ENCODE data around the gene IRF1.
"Not testable (repeated sequence)": the region's sequence is repeated elsewhere in the genome, so short reads cannot be mapped to it uniquely, and the experiment has no call there.

The IRF1 gene

DNA sequence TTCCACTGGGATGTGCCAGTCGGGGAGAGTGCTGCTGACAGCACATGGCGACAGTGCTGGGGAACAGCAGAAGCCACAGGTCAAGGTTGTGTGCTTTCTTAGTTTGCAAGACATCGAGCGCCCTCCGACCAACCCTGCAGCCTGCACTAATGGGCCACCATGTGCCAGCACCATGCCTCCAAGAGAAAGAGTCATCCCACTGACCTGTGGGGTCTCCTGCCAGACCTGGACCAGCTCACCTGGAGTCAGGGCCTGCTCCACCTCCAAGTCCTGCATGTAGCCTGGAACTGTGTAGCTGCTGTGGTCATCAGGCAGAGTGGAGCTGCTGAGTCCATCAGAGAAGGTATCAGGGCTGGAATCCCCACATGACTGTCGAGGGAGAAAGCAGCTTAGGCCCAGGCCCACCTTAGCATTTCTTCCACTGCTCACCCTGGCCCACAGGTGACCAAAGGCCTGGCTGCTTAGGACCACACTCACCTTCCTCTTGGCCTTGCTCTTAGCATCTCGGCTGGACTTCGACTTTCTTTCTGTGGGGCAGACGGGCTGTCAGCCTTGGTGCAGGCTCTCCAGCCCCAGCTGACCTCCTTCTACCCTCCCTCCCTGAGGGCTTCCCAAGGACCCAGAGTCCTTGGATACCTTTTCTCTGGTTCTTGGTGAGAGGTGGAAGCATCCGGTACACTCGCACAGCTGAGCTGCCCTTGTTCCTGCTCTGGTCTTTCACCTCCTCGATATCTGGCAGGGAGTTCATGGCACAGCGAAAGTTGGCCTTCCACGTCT, 4.1 kb downstream of the IRF1 start:
- DNase-seq (ENCODE audit: low read depth), result no peak

DNA sequence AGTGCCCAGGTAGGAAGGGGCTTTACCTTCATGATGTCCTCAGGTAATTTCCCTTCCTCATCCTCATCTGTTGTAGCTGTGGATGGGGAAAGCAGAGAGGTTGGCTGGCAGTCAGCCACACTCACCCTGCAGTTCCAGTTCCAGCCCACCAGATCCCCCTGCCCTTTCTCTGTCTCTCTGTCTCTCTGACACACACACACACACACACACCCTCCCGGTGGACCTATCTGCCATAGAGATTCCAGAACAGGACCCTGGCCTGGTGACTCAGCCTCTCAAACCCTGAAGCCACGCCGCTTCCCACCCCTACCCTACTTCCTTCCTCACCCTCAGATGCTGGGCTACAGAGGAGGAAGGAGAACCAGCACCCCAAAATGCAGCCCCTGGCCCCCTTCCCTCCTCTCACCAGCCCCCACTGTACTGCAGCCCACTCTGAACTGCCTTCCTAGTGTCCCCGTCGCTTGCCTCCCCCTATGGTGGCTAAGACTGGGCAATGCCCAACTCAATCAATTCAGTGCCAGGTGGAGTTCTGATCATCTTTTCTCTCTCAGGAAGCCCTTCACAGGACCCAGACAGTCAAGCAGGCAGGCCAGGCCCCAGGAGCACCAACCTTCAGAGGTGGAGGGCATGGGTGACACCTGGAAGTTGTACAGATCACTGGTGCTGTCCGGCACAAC, 4.8 kb downstream of the IRF1 start:
- no peak for DNase-seq (ENCODE audit: low read depth)

DNA sequence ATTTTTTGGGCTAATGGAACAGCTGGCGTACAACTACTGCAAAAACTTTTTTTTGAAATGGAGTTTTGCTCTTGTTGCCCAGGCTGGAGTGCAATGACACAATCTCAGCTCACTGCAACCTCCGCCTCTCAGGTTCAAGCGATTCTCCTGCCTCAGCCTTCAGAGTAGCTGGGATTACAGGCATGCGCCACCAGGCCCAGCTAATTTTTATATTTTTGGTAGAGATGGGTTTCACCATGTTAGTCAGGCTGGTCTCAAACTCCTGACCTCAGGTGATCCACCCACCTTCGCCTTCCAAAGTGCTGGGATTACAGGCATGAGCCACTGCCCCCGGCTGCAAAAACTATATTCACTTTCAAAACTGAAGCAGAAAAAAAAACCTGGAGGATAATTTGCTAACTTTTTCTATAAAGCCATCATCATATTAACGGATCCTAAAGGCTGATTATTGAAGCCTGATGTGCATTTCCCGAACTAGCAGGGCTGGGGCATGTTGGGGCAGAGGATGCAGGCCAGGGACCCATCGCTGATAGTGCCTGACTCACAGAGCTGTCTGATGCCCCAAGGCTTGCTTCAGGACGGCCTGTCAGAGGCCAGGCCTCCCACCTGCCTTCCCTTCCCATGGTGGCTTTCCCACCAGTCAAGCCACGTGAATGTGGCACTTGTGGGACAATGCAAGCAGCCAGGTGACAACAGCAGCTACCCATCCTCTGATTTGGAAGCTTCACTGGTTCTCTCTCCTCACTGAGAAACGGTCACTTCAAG, 5.5 kb downstream of the IRF1 start:
- DNase-seq (ENCODE audit: low read depth), result not testable (repeated sequence)

DNA sequence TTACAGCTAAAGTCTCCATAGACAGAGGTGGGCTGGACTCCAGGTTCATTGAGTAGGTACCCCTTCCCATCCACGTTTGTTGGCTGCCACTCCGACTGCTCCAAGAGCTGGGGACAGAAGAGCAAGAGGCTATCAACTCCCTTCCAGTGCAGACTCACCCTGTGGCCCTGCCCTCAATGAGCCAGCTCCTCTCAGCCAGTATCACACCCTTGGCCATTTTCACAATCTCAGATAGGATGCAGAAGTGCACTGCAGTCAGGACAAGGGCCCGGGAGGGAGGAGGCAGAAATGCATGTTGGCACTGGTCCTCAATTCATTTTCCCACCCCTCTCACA, 6.2 kb downstream of the IRF1 start:
- no peak for DNase-seq (ENCODE audit: low read depth)

DNA sequence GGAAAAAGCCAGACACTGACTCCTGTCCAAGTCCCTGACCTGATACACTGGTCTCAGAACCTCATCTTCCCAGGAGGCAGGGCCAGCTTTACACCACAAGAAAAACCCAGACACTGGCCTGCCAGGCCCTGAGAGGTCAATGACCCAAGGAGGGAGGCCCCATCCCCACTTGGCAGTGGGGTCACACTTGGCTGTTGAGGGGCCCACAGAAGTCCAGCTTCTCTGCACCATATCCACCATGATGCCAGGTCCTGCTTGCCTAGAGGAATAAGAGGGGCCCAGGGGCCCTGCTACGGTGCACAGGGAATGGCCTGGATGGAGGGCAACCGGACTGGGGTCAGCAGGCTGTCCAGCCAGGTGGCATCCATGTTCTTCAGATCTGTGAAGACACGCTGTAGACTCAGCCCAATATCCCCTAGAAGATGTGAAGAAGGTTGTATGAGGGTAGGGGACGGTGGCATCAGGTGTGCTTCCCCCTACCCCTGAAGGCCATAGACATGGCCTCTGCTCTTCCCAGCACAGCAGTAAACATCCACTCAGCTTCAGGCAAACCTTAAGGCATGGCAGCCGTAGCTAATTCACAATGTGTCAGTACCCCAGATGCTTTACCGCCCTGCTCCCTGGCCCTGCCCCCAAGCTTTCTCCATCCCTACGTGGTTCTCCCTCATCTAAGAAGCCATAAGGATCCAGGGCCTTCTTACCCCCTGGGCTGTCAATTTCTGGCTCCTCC, 6.7 kb downstream of the IRF1 start:
- no peak for DNase-seq (ENCODE audit: low read depth)

DNA sequence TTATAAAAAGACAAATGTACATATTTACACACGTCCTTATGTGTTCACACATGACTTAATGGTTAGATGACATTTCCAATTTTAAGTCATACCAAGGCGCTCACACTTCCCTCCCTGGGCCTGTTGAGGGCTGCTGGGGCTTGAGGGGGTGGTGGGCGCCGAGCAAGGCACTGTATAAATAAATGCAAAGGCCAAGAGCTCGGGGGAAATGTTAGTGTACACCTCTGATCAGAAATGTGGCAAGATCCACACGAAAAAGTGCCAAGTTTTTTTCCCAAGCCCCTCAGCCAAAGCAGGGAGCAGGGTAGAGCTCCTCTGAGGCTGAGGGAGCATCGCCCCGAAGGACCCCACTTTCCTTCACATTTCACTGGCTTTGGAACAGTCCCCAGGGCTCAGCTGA, 7.5 kb downstream of the IRF1 start:
- no peak for DNase-seq (ENCODE audit: low read depth)

DNA sequence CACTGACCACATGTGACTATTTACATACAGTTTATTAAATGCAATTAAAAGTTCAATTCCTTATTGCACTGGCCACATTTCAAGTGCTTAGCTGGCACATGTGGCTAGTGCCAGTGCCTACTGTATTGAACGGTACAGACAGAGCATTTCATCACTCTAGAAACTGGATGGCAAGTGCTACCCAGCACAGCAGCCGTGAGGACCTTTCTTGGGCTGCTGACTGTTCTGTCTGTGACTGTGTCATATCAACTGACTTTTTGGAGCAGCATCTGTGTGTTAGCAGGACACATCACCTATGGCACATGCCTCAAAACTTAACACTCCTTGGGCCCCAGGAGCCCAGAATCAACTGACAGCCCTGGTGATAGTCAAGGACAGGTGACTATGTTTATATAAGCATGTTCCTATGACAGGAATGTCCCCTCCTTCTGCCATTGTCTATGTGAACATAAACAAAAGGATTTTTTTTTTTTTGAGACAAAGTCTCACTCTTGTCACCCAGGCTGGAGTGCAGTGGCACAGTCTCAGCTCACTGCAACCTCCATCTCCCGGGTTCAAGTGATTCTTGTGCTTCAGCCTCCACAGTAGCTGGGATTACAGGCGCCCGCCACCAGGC, 8.9 kb downstream of the IRF1 start:
- no peak for DNase-seq (ENCODE audit: low read depth)

DNA sequence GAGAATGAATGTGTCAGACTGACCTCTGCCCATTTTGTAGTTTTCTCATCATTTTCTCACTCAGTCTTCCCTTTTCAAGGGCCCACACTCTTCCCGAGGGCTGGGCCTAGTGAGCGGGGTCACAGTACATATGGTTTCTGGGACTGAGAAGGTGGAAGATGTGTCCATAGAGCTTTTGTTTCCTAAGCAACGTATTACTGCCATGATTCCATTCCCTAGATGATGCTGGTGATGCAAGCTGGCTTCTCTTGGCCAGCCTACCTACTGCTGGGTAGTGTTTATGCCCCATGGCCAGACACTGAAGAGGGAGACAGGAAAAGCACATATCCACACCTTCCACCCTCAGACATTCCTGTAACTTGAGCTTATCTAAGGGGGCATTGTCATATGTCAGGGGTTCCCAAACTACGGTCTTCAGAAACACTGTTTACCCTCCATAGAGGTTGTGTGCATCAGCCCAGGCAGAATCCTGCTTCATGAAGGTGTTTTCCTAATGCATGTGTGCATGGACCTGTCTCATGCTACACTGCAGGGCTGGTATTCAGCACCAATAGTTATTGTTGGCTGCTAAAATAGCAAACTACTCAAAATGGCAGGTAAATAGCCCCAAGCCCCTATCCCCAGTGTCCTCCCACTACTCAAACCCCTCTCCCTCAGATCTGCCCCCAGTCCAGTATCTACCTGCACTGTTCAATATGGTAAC, 9.5 kb downstream of the IRF1 start:
- no peak for DNase-seq (ENCODE audit: low read depth)

DNA sequence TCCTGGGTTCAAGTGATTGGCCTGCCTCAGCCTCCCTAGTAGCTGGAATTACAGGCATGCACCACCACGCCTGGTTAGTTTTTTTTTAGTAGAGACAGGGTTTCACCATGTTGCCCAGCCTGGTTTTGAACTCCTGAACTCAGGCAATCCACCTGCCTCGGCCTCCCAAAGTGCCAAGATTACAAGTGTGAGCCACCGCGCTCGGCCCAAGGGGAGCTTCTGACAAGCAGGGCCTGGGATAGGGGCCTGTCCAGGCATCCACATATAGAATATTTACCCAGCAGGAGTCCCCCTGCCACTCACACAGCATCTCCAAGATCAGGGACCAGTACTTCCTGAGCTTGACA, 10.1 kb downstream of the IRF1 start:
- DNase-seq (ENCODE audit: low read depth), result no peak

DNA sequence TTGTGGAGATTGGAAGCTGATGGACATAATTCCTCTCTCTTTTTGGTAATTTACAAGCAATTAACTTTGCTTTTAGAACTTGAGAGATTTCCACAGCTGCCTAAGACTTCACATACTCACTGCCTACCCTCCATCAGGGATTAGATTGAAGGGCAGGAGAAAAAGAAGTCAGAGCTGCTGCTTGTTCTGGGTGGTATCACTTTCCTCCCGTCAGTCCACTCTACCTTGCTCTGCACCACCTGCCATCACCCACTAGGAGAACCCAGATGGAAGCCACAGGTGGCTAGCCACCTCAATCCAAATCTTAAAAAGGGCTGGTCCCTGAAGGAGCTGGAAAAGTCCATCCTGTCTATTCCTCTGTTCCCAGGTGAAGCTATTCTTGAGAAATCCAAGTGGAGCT, 10.5 kb downstream of the IRF1 start:
- DNase-seq (ENCODE audit: low read depth), result no peak

DNA sequence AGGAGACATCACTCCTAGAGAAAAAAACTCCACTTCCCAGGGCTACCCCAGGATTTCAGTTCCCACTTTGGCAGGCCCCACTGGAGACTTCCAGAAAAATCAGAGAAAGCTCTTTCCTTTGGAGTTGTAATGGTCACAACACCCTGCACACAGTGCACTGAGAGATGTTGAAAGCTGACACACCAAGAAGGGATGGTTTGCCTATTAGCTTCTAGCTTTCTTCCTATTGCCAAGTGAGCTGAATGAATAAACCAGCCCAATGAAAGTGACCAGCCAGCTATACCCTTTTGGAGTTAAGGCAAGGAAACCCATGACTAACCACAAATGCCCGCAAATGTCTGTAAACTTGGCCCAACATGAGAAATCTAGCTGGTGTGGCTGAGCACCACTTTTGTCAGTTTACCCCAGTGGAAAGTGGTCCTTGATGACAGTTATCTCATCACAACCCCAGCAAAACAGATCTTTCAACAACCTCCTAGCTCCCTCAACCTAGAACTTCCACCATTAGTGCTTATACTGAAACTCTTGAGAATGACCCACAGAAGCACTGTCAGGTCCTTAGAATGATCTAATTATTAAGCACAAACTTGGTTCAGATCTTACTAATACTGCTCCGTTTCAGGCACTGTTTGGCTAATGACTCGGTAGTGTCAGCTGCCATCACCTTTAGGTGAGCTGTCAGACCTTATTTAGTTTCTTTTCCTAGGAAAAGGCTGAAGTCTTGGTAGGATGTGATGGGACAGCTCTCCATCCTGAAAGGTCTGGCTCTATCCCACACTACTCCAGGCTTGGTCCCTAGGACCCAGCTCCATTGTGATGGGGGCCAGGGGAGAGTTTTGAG, 11.2 kb downstream of the IRF1 start:
- no peak for DNase-seq (ENCODE audit: low read depth)

DNA sequence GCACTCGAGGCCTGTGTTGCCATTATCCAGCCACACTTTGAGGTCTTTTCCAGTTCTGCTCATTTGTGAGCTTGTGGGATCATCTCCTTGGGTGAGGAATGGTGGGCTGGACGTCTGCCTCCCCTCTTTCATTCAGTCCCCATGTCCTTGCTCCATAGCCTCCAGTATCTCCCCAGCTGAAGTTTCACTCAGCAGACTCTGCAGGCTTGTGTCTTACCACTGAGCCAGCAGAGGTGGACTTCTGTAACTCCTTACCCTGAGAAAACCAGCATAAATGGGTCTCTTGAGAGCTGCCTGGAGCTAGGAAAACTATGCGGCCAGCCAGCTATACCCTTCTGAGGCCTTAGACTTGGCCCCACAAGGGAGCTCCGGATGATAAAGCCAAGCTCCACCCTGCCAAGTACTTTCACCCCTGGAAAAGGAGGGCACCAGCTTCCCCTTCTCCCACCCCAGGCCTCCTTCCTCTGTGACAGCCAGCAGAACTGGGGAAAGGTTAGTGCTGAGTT, 12.2 kb downstream of the IRF1 start:
- DNase-seq (ENCODE audit: low read depth), result no peak

DNA sequence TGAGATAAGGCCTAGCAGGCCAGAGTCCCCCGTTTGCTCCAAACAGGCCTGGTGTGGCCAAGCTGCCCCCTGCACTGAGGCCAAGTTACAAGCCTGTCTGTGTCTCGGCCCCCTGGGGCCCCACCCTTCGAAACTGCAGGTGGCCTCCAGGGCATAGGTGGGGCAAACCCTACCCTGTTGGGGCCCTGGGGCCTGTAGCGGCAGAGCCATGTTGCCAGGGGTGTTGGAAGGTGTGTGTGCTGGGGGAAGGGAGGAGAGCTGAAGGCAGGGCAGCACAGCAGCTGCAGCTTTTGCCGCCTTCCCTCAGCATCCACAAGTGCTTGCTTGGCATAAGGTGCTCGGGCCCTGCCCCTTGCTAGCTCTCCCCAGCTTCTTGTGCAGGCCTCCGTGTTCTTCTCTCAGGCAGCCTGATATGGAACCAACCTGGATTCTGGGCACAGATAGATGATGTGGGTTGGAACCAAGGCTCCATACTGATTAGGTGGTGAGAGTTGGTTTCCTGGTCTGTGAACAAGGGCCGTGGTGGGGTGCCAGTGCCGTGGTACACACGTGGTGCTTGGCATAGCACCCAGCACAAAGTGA, 12.7 kb downstream of the IRF1 start:
- no peak for DNase-seq (ENCODE audit: low read depth)

DNA sequence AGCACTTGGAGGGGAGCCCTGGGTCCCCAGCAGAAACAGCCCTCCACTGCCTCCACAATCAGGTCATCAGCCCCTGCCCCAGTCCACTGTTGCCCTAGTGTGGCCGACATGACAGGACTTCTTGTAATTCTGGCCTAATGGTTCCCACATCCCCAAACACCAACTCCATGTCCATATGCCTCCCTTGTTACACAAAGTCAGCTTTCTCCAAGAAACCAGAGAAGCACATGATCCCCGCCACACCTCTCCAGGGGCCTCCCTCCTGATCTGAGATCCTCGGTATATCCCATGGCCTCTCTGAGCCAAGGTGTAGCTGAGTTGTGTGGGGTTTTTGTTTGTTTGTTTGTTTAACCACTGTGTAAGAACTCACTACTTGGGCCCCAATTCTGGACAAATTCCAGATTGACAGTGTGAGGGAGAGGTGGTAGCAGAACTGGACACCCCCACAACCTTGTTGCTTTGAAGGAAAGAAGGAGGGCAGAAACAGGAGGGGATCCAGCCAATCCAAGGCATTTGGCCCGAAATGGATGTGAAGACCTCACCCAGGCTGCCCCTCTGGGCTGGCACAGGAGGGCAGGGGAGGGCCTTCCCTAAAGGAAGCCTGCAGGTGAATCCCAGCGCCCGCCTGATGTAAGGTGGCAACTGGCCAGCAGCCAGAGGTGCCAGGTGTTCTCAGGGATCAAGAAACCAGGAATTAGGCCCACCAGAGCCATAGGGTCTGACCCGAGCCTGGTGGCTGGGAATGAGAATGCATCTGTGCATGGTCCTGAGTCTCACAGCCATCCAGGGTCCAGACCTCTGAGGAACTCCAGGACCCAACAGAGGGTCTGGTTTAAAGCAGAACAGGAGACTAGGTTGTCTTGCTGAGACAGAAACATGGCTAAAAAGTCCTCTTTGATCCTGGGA, 13.4 kb downstream of the IRF1 start:
- no peak for DNase-seq (ENCODE audit: low read depth)

DNA sequence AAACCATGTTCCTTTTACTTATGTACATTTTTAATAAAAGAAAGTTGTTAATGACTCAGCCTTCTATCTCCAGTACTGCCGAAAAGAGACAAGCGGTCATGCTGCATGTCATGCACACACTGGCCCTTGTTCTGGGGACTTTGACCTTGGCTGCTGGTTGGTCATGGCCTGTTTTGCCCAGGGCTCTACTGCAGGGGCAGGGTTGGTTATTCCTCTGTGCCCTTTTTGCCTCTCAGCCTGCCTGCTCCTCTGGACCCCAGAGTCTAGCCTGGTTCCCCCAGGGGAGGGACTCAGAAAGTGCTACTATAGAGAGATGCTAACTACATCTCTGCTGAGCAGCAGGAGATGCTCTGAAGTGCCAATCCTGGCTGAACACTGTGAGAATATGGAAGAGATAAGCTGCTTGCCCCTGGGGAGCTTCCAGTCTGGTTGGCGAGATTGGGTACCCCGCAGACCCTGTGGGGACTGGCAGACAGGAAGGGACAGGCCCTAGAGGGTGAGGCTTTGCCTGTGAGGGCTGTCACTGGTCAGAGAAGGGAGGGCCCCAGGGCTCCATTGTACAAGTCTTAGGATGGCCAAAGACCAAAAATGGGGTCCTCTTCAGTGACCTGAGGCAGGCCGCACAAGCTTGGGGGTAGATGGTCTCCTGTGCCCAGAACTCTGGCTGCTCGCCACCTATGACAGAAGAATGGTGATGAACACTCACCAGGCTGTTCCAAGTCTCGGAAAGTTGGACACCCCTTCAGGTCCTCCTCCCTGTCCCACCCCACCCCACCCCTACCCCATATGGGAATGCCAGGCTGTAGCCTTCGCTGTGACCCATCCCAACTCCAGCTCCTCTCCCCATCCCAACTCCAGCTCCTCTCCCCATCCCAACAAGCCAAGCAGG, 14.3 kb downstream of the IRF1 start:
- no peak for DNase-seq (ENCODE audit: low read depth)

DNA sequence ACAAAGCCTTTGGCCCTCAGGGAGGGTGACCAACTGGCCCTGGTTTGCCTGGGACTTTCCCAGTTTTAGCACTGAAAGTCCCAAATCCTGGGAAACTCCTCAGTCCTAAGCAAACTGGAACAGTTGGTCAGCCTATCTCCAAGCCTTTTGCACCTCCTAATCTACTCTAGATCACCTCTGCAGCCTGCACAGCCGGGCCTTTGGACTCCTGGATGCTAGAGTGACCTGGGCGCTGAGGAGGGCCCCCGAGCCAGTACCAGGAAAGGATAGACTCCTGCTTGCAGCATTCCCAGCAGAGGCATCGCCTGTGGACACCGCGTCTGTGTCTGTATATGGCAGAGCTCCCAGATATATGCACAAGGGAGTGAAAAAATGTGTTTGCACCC, 15.1 kb downstream of the IRF1 start:
- DNase-seq (ENCODE audit: low read depth), result no peak

DNA sequence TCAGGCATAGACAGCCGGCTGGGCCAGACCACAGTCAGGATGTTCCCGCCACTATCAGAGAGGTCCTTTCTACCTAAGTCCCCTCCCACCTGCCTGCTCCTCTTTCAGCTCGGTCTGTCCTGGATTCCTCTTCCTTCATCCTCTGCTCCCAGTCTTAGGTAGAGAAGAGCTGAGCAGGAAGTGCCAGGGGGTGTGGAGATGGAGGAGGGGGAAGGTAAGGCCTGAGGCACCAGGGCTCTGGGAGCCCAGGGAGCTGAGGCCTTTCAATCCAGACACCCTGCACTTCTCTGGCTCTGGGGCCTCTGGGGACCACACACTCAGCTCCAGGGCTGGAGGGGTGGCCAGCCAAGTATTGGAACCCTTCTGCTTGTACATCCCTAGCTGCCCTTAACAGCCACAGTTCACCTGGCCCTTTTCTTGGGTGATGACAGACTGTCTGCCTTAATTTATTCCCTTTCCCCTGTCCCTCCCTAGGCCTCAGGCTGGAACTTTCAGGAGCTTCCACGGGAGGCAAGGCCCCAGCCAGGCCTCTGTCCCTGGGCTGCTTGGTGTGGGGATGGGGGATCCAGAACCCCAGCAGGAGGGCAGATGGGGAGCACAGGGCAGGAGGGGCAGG, 15.6 kb downstream of the IRF1 start:
- no peak for DNase-seq (ENCODE audit: low read depth)
